Keratinocyte (primary cell): Measurements from ENCODE around the gene RPS4Y2. TPM values are rescaled to one million over a fixed set of nuclear protein-coding genes. Genes with fewer than 3 reads are reported as not detected.

Experiments
- DNase-seq: peaks from one replicate; pipeline ENCODE4 v3.0.0-alpha.2; 2011; ENCODE audit warnings: low read depth, missing footprints, low spot score
- FAIRE-seq: peaks from 2 replicates; lab custom pipeline; 2011; peaks lifted over from hg19 to GRCh38; lab: Jason Lieb, UNC
- H2AFZ ChIP-seq: 2 replicates; pipeline ENCODE4 v1.6.0; 2012; ENCODE audit warnings: low read length, control low read depth, inconsistent platforms; ENCODE audit not compliant: control insufficient read depth
- H3K27ac ChIP-seq: 2 replicates; pipeline ENCODE4 v1.5.1; 2011; ENCODE audit warnings: low read length; ENCODE audit not compliant: control insufficient read depth, insufficient read depth
- H3K27me3 ChIP-seq: 3 replicates; pipeline ENCODE4 v1.6.0; 2011; ENCODE audit warnings: low read length; ENCODE audit not compliant: control insufficient read depth, insufficient read depth; ENCODE audit errors: extremely low read depth
- H3K36me3 ChIP-seq, 2 experiments: 2 replicates in 1 of 2; 3 replicates in 1 of 2; pipeline ENCODE4 v1.5.1; 2011; ENCODE audit warnings: low read length in 2 of 2, mild to moderate bottlenecking in 1 of 2; ENCODE audit not compliant: control insufficient read depth in 2 of 2, insufficient read depth in 2 of 2; ENCODE audit errors: extremely low read depth in 1 of 2
- H3K4me1 ChIP-seq: 3 replicates; pipeline ENCODE4 v1.5.1; 2011; ENCODE audit warnings: low read length; ENCODE audit not compliant: control insufficient read depth, insufficient read depth; ENCODE audit errors: extremely low read depth
- H3K4me2 ChIP-seq: 3 replicates; pipeline ENCODE4 v1.6.0; 2011; ENCODE audit warnings: low read depth, low read length; ENCODE audit not compliant: control insufficient read depth, insufficient read depth; ENCODE audit errors: extremely low read depth
- H3K4me3 ChIP-seq, 3 experiments: fragments of 200-600 bp in 1 of 3; sonication (generic) in 1 of 3; 2 replicates in 2 of 3; 3 replicates in 1 of 3; pipeline ENCODE4 v1.5.1; 2011 to 2016; ENCODE audit warnings: low read length in 3 of 3, mild to moderate bottlenecking in 3 of 3, control low read depth in 2 of 3, inconsistent platforms in 1 of 3, low read depth in 1 of 3, mixed read lengths in 1 of 3, mixed run types in 1 of 3, moderate library complexity in 1 of 3; ENCODE audit not compliant: control insufficient read depth in 2 of 3, insufficient read depth in 2 of 3; ENCODE audit errors: extremely low read depth in 1 of 3
- H3K79me2 ChIP-seq: 2 replicates; pipeline ENCODE4 v1.6.0; 2012; ENCODE audit warnings: low read length; ENCODE audit not compliant: control insufficient read depth, insufficient read depth
- H3K9ac ChIP-seq: 3 replicates; pipeline ENCODE4 v1.6.0; 2011; ENCODE audit warnings: low read length; ENCODE audit not compliant: control insufficient read depth, insufficient read depth; ENCODE audit errors: extremely low read depth
- H3K9me1 ChIP-seq: 3 replicates; pipeline ENCODE4 v1.6.0; 2011; ENCODE audit warnings: low read length; ENCODE audit not compliant: control insufficient read depth, insufficient read depth; ENCODE audit errors: extremely low read depth
- H3K9me3 ChIP-seq: 2 replicates; pipeline ENCODE4 v1.5.1; 2012; ENCODE audit warnings: low read depth, low read length; ENCODE audit not compliant: control insufficient read depth
- H4K20me1 ChIP-seq: 3 replicates; pipeline ENCODE4 v1.6.0; 2011; ENCODE audit warnings: low read length; ENCODE audit not compliant: control insufficient read depth, insufficient read depth; ENCODE audit errors: extremely low read depth
- EZH2 ChIP-seq: IDR thresholded peaks from one replicate; pipeline ENCODE4 v1.6.1; 2012; ENCODE audit warnings: inconsistent platforms, mild to moderate bottlenecking, low read length, moderate library complexity
- dilution Hi-C: fragments of 300-500 bp; cut with MboI; formaldehyde crosslinking; loops from one replicate; pipeline ENCODE4 v1.7.0; 2020; ENCODE audit warnings: low sequenced_read_pairs; ENCODE audit not compliant: extremely low pct_ligation_motif_present
- polyA plus RNA-seq, 5 experiments: library from polyadenylated mRNA; depleted of rRNA in 3 of 5; stranded (reverse) in 3 of 5; stranded (forward) in 1 of 5; unstranded in 1 of 5; fragments of >200 nt; gene quantifications; 1 replicate in 1 of 5; 2 replicates in 3 of 5; 3 replicates in 1 of 5; pipeline versions ENCODE4 v1.2.1 to v1.2.3, GENCODE V29; 2011 to 2012; ENCODE audit warnings: missing spikeins in 2 of 5, low read depth in 1 of 5, low replicate concordance in 1 of 5
- TF ChIP-seq, protein P1 (sequence below), 3 experiments: IDR thresholded peaks in 1 of 3; conservative IDR thresholded peaks in 1 of 3; optimal IDR thresholded peaks in 1 of 3; 2 replicates in 2 of 3; 3 replicates in 1 of 3; pipeline versions ENCODE3 to v1.5.1; 2011; ENCODE audit warnings: low read length in 3 of 3, mild to moderate bottlenecking in 3 of 3, moderate library complexity in 2 of 3, control low read depth in 1 of 3, inconsistent platforms in 1 of 3; ENCODE audit not compliant: insufficient read depth in 2 of 3; ENCODE audit errors: extremely low read depth in 1 of 3

The RPS4Y2 gene
- polyA plus RNA-seq, 1 donor (not counting 4 experiments of a cell fraction or from before 2014, with no cell fraction given), result not detected

GRCh38 chrY:20726184-20726907, 29.6 kb upstream of the RPS4Y2 start:
- Histone ChIP-seq H3K9ac (no peak overlapping the region), H3K4me2 (no peak overlapping the region), H3K36me3 (no peaks in the 10 kb centered on the region), H3K4me3 (no peak overlapping the region), H2AFZ (no peak overlapping the region), H3K27ac (no peak overlapping the region), H3K79me2 (no peaks in the 10 kb centered on the region), H3K4me1 (no peaks in the 10 kb centered on the region), H3K9me3 (no peaks in the 10 kb centered on the region), H4K20me1 (no peaks in the 10 kb centered on the region), H3K27me3 (no peaks in the 10 kb centered on the region), H3K9me1 (no peaks in the 10 kb centered on the region)
- dilution Hi-C loops, result no loop called here
- TF ChIP-seq EZH2, result no peak
- TF ChIP-seq, protein P1, sequence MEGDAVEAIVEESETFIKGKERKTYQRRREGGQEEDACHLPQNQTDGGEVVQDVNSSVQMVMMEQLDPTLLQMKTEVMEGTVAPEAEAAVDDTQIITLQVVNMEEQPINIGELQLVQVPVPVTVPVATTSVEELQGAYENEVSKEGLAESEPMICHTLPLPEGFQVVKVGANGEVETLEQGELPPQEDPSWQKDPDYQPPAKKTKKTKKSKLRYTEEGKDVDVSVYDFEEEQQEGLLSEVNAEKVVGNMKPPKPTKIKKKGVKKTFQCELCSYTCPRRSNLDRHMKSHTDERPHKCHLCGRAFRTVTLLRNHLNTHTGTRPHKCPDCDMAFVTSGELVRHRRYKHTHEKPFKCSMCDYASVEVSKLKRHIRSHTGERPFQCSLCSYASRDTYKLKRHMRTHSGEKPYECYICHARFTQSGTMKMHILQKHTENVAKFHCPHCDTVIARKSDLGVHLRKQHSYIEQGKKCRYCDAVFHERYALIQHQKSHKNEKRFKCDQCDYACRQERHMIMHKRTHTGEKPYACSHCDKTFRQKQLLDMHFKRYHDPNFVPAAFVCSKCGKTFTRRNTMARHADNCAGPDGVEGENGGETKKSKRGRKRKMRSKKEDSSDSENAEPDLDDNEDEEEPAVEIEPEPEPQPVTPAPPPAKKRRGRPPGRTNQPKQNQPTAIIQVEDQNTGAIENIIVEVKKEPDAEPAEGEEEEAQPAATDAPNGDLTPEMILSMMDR (optimal IDR thresholded peaks at IDR 0.05 in 1 of 3, IDR thresholded peaks at IDR 0.05 in 1 of 3, conservative IDR thresholded peaks at IDR 0.05 in 1 of 3; ENCODE audit: extremely low read depth in 1 of 3, insufficient read depth in 2 of 3, low read length in 3 of 3), result no peak
- FAIRE-seq (no peak), DNase-seq (no peak)

GRCh38 chrY:20735200-20735599, 20.7 kb upstream of the RPS4Y2 start:
- no peak overlapping the region for H3K9ac ChIP-seq
- no peaks in the 10 kb centered on the region for H3K27me3 ChIP-seq
- H3K9me3 ChIP-seq, result no peaks in the 10 kb centered on the region
- no peak overlapping the region for H3K27ac ChIP-seq
- H3K4me2 ChIP-seq, result no peak overlapping the region
- TF ChIP-seq, protein P1 (optimal IDR thresholded peaks at IDR 0.05 in 1 of 3, IDR thresholded peaks at IDR 0.05 in 1 of 3, conservative IDR thresholded peaks at IDR 0.05 in 1 of 3; ENCODE audit: extremely low read depth in 1 of 3, insufficient read depth in 2 of 3, low read length in 3 of 3), result no peak
- no peak for TF ChIP-seq EZH2
- no peaks in the 10 kb centered on the region for H3K4me1 ChIP-seq
- no peak for DNase-seq
- no peaks in the 10 kb centered on the region for H3K9me1 ChIP-seq
- H2AFZ ChIP-seq, result no peak overlapping the region
- H4K20me1 ChIP-seq, result no peaks in the 10 kb centered on the region
- dilution Hi-C loops, result no loop called here
- no peaks in the 10 kb centered on the region for H3K79me2 ChIP-seq
- no peaks in the 10 kb centered on the region for H3K36me3 ChIP-seq
- H3K4me3 ChIP-seq, result no peak overlapping the region
- FAIRE-seq, result no peak
